Stomach (tissue), 9 donors: ENCODE measurements around the gene C18orf63. TPM values are rescaled to one million over a fixed set of nuclear protein-coding genes. Genes with fewer than 3 reads are reported as not detected.
A peak's percentile ranks its signal among the peaks of the same experiment; 100 is the strongest.

Source experiments
- DNase-seq, 2 donors: peaks; one replicate each; pipeline versions ENCODE4 v3.0.0 to v3.0.0-alpha.2; 2013 to 2019
- H3K27ac ChIP-seq, 5 donors: fragments of 200-600 bp in 4 of 5; sonication (generic) in 4 of 5; one replicate each; pipeline ENCODE4 v1.5.1; 2013 to 2019; ENCODE audit warnings: mild to moderate bottlenecking in 1 of 5, moderate library complexity in 1 of 5
- H3K27me3 ChIP-seq, 3 donors: fragments of 200-600 bp; sonication (generic); one replicate each; pipeline ENCODE4 v1.5.1; 2017 to 2019; ENCODE audit warnings: mixed run types in 1 of 3
- H3K36me3 ChIP-seq, 4 donors: fragments of 200-600 bp; sonication (generic); 1 replicate in 3 of 4; 2 replicates in 1 of 4; pipeline ENCODE4 v1.5.1; 2016 to 2019
- H3K4me1 ChIP-seq, 4 donors: fragments of 200-600 bp; sonication (generic); one replicate each; pipeline ENCODE4 v1.5.1; 2016 to 2019
- H3K4me3 ChIP-seq, 4 donors: fragments of 200-600 bp; sonication (generic) in 3 of 4; one replicate each; pipeline ENCODE4 v1.5.1; 2016 to 2019; ENCODE audit warnings: mild to moderate bottlenecking in 1 of 4
- H3K9me3 ChIP-seq, 4 donors: fragments of 200-600 bp; sonication (generic); one replicate each; pipeline ENCODE4 v1.5.1; 2016 to 2019
- EP300 ChIP-seq: sonication (generic); formaldehyde crosslinking; IDR thresholded peaks from one replicate; pipeline ENCODE4 v1.6.1; 2017; ENCODE audit warnings: antibody characterized with exemption
- POLR2A ChIP-seq, 4 donors: fragments of 450-650 bp; IDR thresholded peaks; one replicate each; pipeline ENCODE4 v1.6.1; 2016; ENCODE audit warnings: antibody characterized with exemption in 4 of 4, control low read depth in 2 of 4, mild to moderate bottlenecking in 1 of 4, moderate library complexity in 1 of 4
- POLR2AphosphoS5 ChIP-seq, 3 donors: sonication (generic); formaldehyde crosslinking; IDR thresholded peaks; one replicate each; pipeline ENCODE4 v1.6.1; 2016; ENCODE audit warnings: antibody characterized with exemption in 3 of 3
- WGBS, 5 donors: extraction: QIAGEN DNeasy Blood & Tissue Kit in 3 of 5; methylation state at CpG; one replicate each; pipeline versions ENCODE4 v1.1.5 to v1.1.7; 2013 to 2018; 5-methylcytosine and 5-hydroxymethylcytosine counted together
- intact Hi-C: fragments of 100-400 bp; cut with DNase I; formaldehyde crosslinking; loops from one replicate; pipeline ENCODE4 v1.15.1; 2023; ENCODE audit warnings: low total_unique reads
- polyA plus RNA-seq, 3 donors: library from polyadenylated mRNA; stranded (reverse); fragments of 200-250 nt; gene quantifications; one replicate each; pipeline ENCODE4 v1.2.3, GENCODE V29; 2013
- total RNA-seq, 5 donors: library from RNA; depleted of rRNA; stranded (reverse); fragments of >200 nt; gene quantifications; one replicate each; pipeline versions ENCODE4 v1.1.0 to v1.2.3, GENCODE V29; 2014 to 2016
- TF ChIP-seq, protein P1 (sequence below), 7 experiments: fragments of 450-650 bp in 4 of 7; fragments of 200-600 bp in 3 of 7; sonication (generic) in 3 of 7; IDR thresholded peaks; one replicate each; pipeline ENCODE4 v1.5.1; 2016 to 2019; ENCODE audit warnings: antibody characterized with exemption in 7 of 7, control low read depth in 2 of 7, mild to moderate bottlenecking in 1 of 7
- donor health status: healthy with polysubstance abuse.
- donor health status: Bipolar disorder and iron deficiency.
- donor health status: healthy.

C18orf63 gene
- total and polyA plus RNA-seq, 8 donors = not detected

DNA sequence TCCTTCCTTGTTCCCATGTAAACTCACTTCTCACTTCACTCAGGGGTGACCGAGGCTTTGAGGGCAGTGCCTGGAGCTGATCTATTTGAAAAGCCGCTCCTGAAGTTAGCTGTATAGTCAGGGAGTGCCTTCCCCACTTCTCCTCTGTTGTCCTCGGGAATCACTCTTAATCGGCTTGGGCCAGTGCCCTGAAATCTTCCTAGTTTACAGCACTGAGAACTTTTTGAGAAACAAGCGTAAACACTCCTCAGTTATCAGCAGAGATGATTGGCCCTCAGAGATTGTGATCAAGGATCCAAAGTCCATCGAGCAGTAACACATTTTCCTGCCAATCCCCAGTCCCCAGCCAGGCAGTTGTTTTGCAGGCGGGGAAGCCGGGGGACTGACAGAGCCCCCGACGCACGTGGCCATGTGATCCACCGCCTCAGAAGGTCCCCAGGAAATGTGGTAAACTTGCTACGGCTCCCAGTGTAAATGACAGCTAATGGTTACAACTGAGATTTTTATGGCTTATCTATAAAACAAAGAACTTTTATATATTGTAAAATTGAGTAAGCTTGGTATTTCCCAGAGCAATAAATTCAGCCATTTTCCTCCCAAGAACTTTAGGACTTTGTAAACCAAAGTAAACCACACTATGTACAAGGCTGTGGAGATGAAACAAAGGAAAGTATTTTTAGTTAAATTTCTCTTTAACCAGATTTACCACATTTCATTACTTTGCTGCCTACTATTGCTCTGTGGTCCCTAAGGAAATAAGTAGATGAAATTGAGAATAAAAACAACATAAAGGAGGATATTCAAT, 53.5 kb downstream of the C18orf63 start:
- intact Hi-C loops = loop anchor here (10.0 kb wide), 1 partner anchor 106 kb away; no protein-coding TSS in a partner anchor
- Histone ChIP-seq H3K27ac (no peak overlapping the region), H3K36me3 (no peaks in the 10 kb centered on the region), H3K9me3 (no peaks in the 10 kb centered on the region), H3K4me3 (peak overlapping the region in 3 of 4 donors; percentile 3 to 30 (median 7)), H3K4me1 (peaks cover 0 to 6% (median 0%) of the 10 kb centered on the region in 4 donors), H3K27me3 (no peaks in the 10 kb centered on the region)
- 10 to 26% (median 22%) methylated on average over 13 of the region's 13 CpGs for WGBS, 5 donors
- TF ChIP-seq, protein P1, sequence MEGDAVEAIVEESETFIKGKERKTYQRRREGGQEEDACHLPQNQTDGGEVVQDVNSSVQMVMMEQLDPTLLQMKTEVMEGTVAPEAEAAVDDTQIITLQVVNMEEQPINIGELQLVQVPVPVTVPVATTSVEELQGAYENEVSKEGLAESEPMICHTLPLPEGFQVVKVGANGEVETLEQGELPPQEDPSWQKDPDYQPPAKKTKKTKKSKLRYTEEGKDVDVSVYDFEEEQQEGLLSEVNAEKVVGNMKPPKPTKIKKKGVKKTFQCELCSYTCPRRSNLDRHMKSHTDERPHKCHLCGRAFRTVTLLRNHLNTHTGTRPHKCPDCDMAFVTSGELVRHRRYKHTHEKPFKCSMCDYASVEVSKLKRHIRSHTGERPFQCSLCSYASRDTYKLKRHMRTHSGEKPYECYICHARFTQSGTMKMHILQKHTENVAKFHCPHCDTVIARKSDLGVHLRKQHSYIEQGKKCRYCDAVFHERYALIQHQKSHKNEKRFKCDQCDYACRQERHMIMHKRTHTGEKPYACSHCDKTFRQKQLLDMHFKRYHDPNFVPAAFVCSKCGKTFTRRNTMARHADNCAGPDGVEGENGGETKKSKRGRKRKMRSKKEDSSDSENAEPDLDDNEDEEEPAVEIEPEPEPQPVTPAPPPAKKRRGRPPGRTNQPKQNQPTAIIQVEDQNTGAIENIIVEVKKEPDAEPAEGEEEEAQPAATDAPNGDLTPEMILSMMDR (IDR thresholded peaks at IDR 0.05) = no peak
- TF ChIP-seq POLR2AphosphoS5 (IDR thresholded peaks at IDR 0.05) (no peak), POLR2A (IDR thresholded peaks at IDR 0.05) (no peak), EP300 (no peak)
- DNase-seq = peak in 1 of 2 donors; percentile 68

DNA sequence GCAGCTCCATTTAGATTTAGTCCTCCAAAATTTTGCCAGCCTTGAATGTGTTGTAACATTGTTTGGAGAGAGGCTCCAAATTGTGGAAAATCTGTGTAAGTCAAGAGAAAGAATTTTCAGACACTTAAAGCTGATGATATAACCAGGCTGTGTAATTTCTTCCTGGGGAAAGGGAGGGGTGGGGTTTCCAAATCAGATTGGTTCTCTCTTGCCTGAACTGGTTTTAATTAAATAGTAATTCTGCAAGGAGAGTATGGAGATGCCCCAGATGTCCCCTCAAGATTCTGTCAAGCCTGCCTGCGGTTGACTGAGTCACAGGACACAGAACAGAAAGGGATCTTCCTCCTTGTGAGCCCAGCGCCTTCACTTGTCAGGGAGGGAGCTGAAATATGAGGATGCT, 54.5 kb downstream of the C18orf63 start:
- H3K27ac ChIP-seq = no peak overlapping the region

DNA sequence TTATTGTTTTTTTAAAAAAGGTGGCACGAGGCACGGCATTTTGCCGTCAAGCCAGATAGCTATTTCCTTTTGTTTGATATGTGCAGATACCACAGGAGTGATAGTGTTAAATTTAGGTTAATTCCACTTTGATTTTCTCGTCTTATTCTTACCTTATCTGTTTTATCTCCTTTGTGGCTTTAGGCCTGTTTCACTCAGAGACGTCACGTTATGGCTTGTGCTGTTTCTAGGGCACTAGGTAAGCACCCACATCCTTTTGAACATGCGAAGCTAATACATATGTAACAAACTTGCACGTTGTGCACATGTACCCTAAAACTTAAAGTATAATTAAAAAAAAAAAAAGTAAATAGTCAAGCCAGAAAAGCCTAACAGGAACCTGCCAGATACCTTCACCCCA, 57.8 kb downstream of the C18orf63 start:
- no peak for TF ChIP-seq POLR2AphosphoS5 (IDR thresholded peaks at IDR 0.05)
- TF ChIP-seq, protein P1 (IDR thresholded peaks at IDR 0.05) = no peak
- TF ChIP-seq EP300 = no peak
- no peak for TF ChIP-seq POLR2A (IDR thresholded peaks at IDR 0.05)
- 39 to 65% (median 49%) methylated on average over 8 of the region's 8 CpGs for WGBS, 5 donors
- H3K4me3 ChIP-seq = no peak overlapping the region

More for the DNA sequence above, 54.5 kb downstream of the C18orf63 start:
- Histone ChIP-seq H3K36me3 (no peaks in the 10 kb centered on the region), H3K4me3 (no peak overlapping the region), H3K4me1 (peaks cover 0 to 6% (median 0%) of the 10 kb centered on the region in 4 donors), H3K27me3 (no peaks in the 10 kb centered on the region), H3K9me3 (no peaks in the 10 kb centered on the region)
- intact Hi-C loops = no loop called here
- WGBS, 5 donors = 75 to 89% (median 88%) methylated on average over 2 of the region's 2 CpGs
- DNase-seq = peak in 1 of 2 donors; percentile 41
- TF ChIP-seq, protein P1 (IDR thresholded peaks at IDR 0.05) = no peak
- TF ChIP-seq EP300 = no peak
- TF ChIP-seq POLR2A (IDR thresholded peaks at IDR 0.05) = no peak
- no peak for TF ChIP-seq POLR2AphosphoS5 (IDR thresholded peaks at IDR 0.05)

DNA sequence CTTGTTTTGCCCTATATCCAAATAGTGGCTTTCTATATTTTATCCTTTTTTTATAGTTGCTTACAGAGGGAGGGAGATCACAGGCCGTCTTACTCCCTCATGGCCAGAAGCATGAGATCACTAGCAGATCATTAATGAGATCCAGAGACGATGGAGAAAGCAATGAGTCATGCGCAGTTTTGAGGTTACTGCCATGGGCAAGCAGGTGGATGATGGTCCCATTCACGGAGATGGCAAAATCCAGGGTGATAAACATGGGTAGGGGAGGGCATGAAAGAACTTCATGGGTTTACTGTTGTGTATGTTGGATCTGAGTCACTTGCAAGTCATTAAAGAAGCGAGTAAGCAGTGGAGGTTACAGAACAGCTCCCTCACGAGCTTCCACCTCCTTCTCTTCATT, 60.4 kb downstream of the C18orf63 start:
- no peaks in the 10 kb centered on the region for H3K36me3 ChIP-seq
- H3K4me3 ChIP-seq = no peak overlapping the region
- no peak overlapping the region for H3K27ac ChIP-seq
- H3K4me1 ChIP-seq = no peaks in the 10 kb centered on the region
- H3K27me3 ChIP-seq = no peaks in the 10 kb centered on the region
- H3K9me3 ChIP-seq = no peaks in the 10 kb centered on the region
- intact Hi-C loops = no loop called here
- no peak for TF ChIP-seq POLR2AphosphoS5 (IDR thresholded peaks at IDR 0.05)
- TF ChIP-seq POLR2A (IDR thresholded peaks at IDR 0.05) = no peak
- no peak for TF ChIP-seq EP300
- TF ChIP-seq, protein P1 (IDR thresholded peaks at IDR 0.05) = no peak
- WGBS, 5 donors = 77 to 88% (median 82%) methylated on average over 6 of the region's 6 CpGs
- no peak for DNase-seq

More for the DNA sequence above, 57.8 kb downstream of the C18orf63 start:
- no peaks in the 10 kb centered on the region for H3K36me3 ChIP-seq
- no peaks in the 10 kb centered on the region for H3K9me3 ChIP-seq
- DNase-seq = peak in 1 of 2 donors; percentile 62
- peaks cover 0 to 6% (median 0%) of the 10 kb centered on the region in 4 donors for H3K4me1 ChIP-seq
- no peak overlapping the region for H3K27ac ChIP-seq
- H3K27me3 ChIP-seq = no peaks in the 10 kb centered on the region
- intact Hi-C loops = no loop called here
